GM11168 (cell line): Measurements from ENCODE around the gene INPP5A.
"Not testable (repeated sequence)": the region's sequence is repeated elsewhere in the genome, so short reads cannot be mapped to it uniquely, and the experiment has no call there.

Source experiments
- in situ Hi-C: fragments of 300-500 bp; cut with MboI; formaldehyde crosslinking; loops from one replicate; pipeline ENCODE4 v1.12.0; 2022; ENCODE audit warnings: low sequenced_read_pairs; ENCODE audit not compliant: unreplicated experiment

INPP5A gene

GRCh38 chr10:132537684-132538001 is at the start of gene INPP5A:
Gene INPP5A (plus strand): TSS chr10:132537787. CDS start chr10:132538097, 310 bp downstream.
- in situ Hi-C loops: no loop called here

GRCh38 chr10:132488231-132488821 is 49.3 kb upstream of the INPP5A start:
- in situ Hi-C loops: no loop called here

- in situ Hi-C loops: no loop called here
These were observed 48.4 kb upstream of the INPP5A start for GRCh38 chr10:132489053-132489703.

- in situ Hi-C loops: no loop called here
These were observed 47.7 kb upstream of the INPP5A start for GRCh38 chr10:132489704-132490534.

- in situ Hi-C loops: not testable (repeated sequence)
These were observed 46.1 kb upstream of the INPP5A start for GRCh38 chr10:132491534-132491933.

- in situ Hi-C loops: no loop called here
These were observed 45.1 kb upstream of the INPP5A start for GRCh38 chr10:132492323-132493025.

GRCh38 chr10:132493246-132493755 is 44.3 kb upstream of the INPP5A start:
- in situ Hi-C loops: no loop called here

- in situ Hi-C loops: no loop called here
These were observed 43.8 kb upstream of the INPP5A start for GRCh38 chr10:132493756-132494290.

GRCh38 chr10:132494866-132495630 is 42.5 kb upstream of the INPP5A start:
- in situ Hi-C loops: no loop called here

GRCh38 chr10:132496360-132497062 is 41.1 kb upstream of the INPP5A start:
- in situ Hi-C loops: no loop called here

GRCh38 chr10:132497063-132497680 is 40.4 kb upstream of the INPP5A start:
- in situ Hi-C loops: no loop called here

- in situ Hi-C loops: no loop called here
These were observed 39.6 kb upstream of the INPP5A start for GRCh38 chr10:132497861-132498561.

GRCh38 chr10:132498562-132499366 is 38.8 kb upstream of the INPP5A start:
- in situ Hi-C loops: no loop called here

GRCh38 chr10:132499367-132499685 is 38.3 kb upstream of the INPP5A start:
- in situ Hi-C loops: no loop called here

- in situ Hi-C loops: no loop called here
These were observed 36.7 kb upstream of the INPP5A start for GRCh38 chr10:132500781-132501415.

- in situ Hi-C loops: no loop called here
These were observed 34.9 kb upstream of the INPP5A start for GRCh38 chr10:132502544-132503300.
